SK-N-MC (cell line): ENCODE results near the gene ORAI3.

ENCODE experiments used
- EZH2 ChIP-seq: fragments of 200-600 bp; sonication (generic); IDR thresholded peaks from one replicate; pipeline ENCODE4 v1.6.1; 2017; ENCODE audit warnings: antibody characterized with exemption
- POLR2AphosphoS5 ChIP-seq: IDR thresholded peaks from 2 replicates; pipeline ENCODE4 v1.6.1; 2012; ENCODE audit warnings: mild to moderate bottlenecking, low read depth, low read length, borderline replicate concordance

- TF ChIP-seq POLR2AphosphoS5 (no peak), EZH2 (no peak)
These were observed 24.6 kb upstream of the ORAI3 start for GRCh38 chr16:30924076-30924912.
